Natural killer cell (primary cell): ENCODE data around the gene NCAM1. TPM values are rescaled to one million over a fixed set of nuclear protein-coding genes. Genes with fewer than 3 reads are reported as not detected.
A peak's percentile ranks its signal among the peaks of the same experiment; 100 is the strongest.

Experiments
- ATAC-seq, 3 donors: fragments of 150-1000 bp in 2 of 3; fragments of 200-7000 bp in 1 of 3; cut with Tn5 transposase; 1 replicate in 1 of 3; 2 replicates in 2 of 3; pipeline ENCODE4 v1.10.0; 2021; ENCODE audit warnings: mild to moderate bottlenecking in 2 of 3, moderate library complexity in 2 of 3
- DNase-seq, 2 donors: peaks; one replicate each; pipeline versions ENCODE4 v3.0.0 to v3.0.0-alpha.2; 2013 to 2021; ENCODE audit warnings: mixed read lengths in 1 of 2
- H3K27ac ChIP-seq: one replicate; pipeline ENCODE4 v1.5.1; 2013; ENCODE audit warnings: mild to moderate bottlenecking, low read length
- H3K27me3 ChIP-seq: one replicate; pipeline ENCODE4 v1.6.1; 2013; ENCODE audit warnings: low read length; ENCODE audit not compliant: control insufficient read depth, insufficient read depth
- H3K36me3 ChIP-seq: one replicate; pipeline ENCODE4 v1.6.1; 2013; ENCODE audit warnings: low read length; ENCODE audit not compliant: control insufficient read depth, insufficient read depth
- H3K4me1 ChIP-seq: one replicate; pipeline ENCODE4 v1.6.1; 2013; ENCODE audit warnings: low read length; ENCODE audit not compliant: control insufficient read depth, insufficient read depth
- H3K4me3 ChIP-seq: one replicate; pipeline ENCODE4 v1.5.1; 2013; ENCODE audit warnings: low read length
- H3K9me3 ChIP-seq: one replicate; pipeline ENCODE4 v1.6.1; 2013; ENCODE audit warnings: low read length; ENCODE audit not compliant: control insufficient read depth, insufficient read depth
- H3K27ac Mint-ChIP-seq, 2 donors: one replicate each; pipeline ENCODE4 v1.8.0; 2022; ENCODE audit warnings: mild to moderate bottlenecking in 2 of 2, mixed read lengths in 2 of 2, moderate library complexity in 1 of 2
- H3K27me3 Mint-ChIP-seq, 2 donors: one replicate each; pipeline ENCODE4 v1.8.0; 2022; ENCODE audit warnings: low read depth in 2 of 2, mixed read lengths in 2 of 2
- H3K36me3 Mint-ChIP-seq: one replicate; pipeline ENCODE4 v1.8.0; 2022; ENCODE audit warnings: mixed read lengths
- H3K4me1 Mint-ChIP-seq, 2 donors: one replicate each; pipeline ENCODE4 v1.8.0; 2022; ENCODE audit warnings: mixed read lengths in 2 of 2
- H3K4me3 Mint-ChIP-seq: one replicate; pipeline ENCODE4 v1.8.0; 2022; ENCODE audit warnings: mild to moderate bottlenecking, moderate library complexity, mixed read lengths
- H3K9me3 Mint-ChIP-seq, 2 donors: one replicate each; pipeline ENCODE4 v1.8.0; 2022; ENCODE audit warnings: mixed read lengths in 2 of 2
- CTCF ChIP-seq: fragments of 200-600 bp; IDR thresholded peaks from one replicate; pipeline ENCODE4 v1.8.0; 2022; ENCODE audit warnings: antibody characterized with exemption
- WGBS: methylation state at CpG from one replicate; pipeline ENCODE4 v1.1.7; 2013; ENCODE audit warnings: missing lambda C conversion rate; ENCODE audit not compliant: insufficient coverage; 5-methylcytosine and 5-hydroxymethylcytosine counted together
- intact Hi-C: fragments of 100-400 bp; cut with micrococcal nuclease; formaldehyde crosslinking; loops from one replicate; pipeline ENCODE4 v1.14.2; 2022
- total RNA-seq, 4 donors: library from RNA; stranded (reverse); fragments of 120-200 nt in 1 of 4; gene quantifications; one replicate each; pipeline versions ENCODE4 v1.2.3 to v1.2.4, GENCODE V29; 2013 to 2022

NCAM1 gene
- total RNA-seq, 3 donors from 2014 or later (not counting 1 experiment from before 2014, with no cell fraction given) = 129 to 208 (median 187) TPM

GRCh38 chr11:113308601-113309000 is 347.4 kb downstream of the NCAM1 start:
- Mint-ChIP-seq H3K9me3 (no peaks in the 10 kb centered on the region), H3K27ac (no peak overlapping the region), H3K4me3 (no peak overlapping the region), H3K4me1 (peaks cover 2 to 4% of the 10 kb centered on the region in 2 donors), H3K36me3 (no peaks in the 10 kb centered on the region), H3K27me3 (peaks cover 0 to 3% of the 10 kb centered on the region in 2 donors)
- Histone ChIP-seq H3K4me3 (no peak overlapping the region), H3K9me3 (no peaks in the 10 kb centered on the region), H3K4me1 (peaks cover 1% of the 10 kb centered on the region), H3K27me3 (no peaks in the 10 kb centered on the region), H3K36me3 (no peaks in the 10 kb centered on the region), H3K27ac (no peak overlapping the region)
- no peak for TF ChIP-seq CTCF
- DNase-seq (no peak), ATAC-seq (no peak)
- intact Hi-C loops = no loop called here
- 78% methylated on average over 2 of the region's 2 CpGs for WGBS

GRCh38 chr11:113311536-113311935 is 350.3 kb downstream of the NCAM1 start:
- ATAC-seq (no peak), DNase-seq (no peak)
- H3K27me3 Mint-ChIP-seq = peaks cover 0 to 3% of the 10 kb centered on the region in 2 donors
- peaks cover 9 to 14% of the 10 kb centered on the region in 2 donors for H3K4me1 Mint-ChIP-seq
- no peaks in the 10 kb centered on the region for H3K36me3 Mint-ChIP-seq
- H3K36me3 ChIP-seq = no peaks in the 10 kb centered on the region
- H3K27ac ChIP-seq = no peak overlapping the region
- WGBS = 93% methylated on average over 1 of the region's 1 CpG
- no peaks in the 10 kb centered on the region for H3K9me3 Mint-ChIP-seq
- no peaks in the 10 kb centered on the region for H3K27me3 ChIP-seq
- H3K27ac Mint-ChIP-seq = no peak overlapping the region
- H3K4me3 Mint-ChIP-seq = no peak overlapping the region
- peaks cover 15% of the 10 kb centered on the region for H3K4me1 ChIP-seq
- no peaks in the 10 kb centered on the region for H3K9me3 ChIP-seq
- H3K4me3 ChIP-seq = no peak overlapping the region
- intact Hi-C loops = no loop called here
- TF ChIP-seq CTCF = no peak

GRCh38 chr11:113313601-113314000 is 352.4 kb downstream of the NCAM1 start:
- Mint-ChIP-seq H3K4me3 (peak overlapping the region; percentile 82), H3K27ac (peak overlapping the region; percentile 79 to 85), H3K9me3 (no peaks in the 10 kb centered on the region), H3K36me3 (peaks cover 5% of the 10 kb centered on the region), H3K27me3 (peaks cover 0 to 2% of the 10 kb centered on the region in 2 donors), H3K4me1 (peaks cover 9 to 19% of the 10 kb centered on the region in 2 donors)
- Histone ChIP-seq H3K4me3 (peak overlapping the region; percentile 68), H3K27me3 (no peaks in the 10 kb centered on the region), H3K4me1 (peaks cover 15% of the 10 kb centered on the region), H3K36me3 (no peaks in the 10 kb centered on the region), H3K27ac (no peak overlapping the region), H3K9me3 (no peaks in the 10 kb centered on the region)
- 92% methylated on average over 2 of the region's 3 CpGs for WGBS
- TF ChIP-seq CTCF = no peak
- ATAC-seq (no peak), DNase-seq (no peak)
- intact Hi-C loops = no loop called here

GRCh38 chr11:113314065-113314388 is 352.8 kb downstream of the NCAM1 start:
- no peaks in the 10 kb centered on the region for H3K9me3 ChIP-seq
- peak overlapping the region; percentile 43 for H3K27ac ChIP-seq
- H3K9me3 Mint-ChIP-seq = no peaks in the 10 kb centered on the region
- no peak for DNase-seq
- 12% methylated on average over 9 of the region's 9 CpGs for WGBS
- H3K4me1 ChIP-seq = peaks cover 15% of the 10 kb centered on the region
- intact Hi-C loops = no loop called here
- TF ChIP-seq CTCF = no peak
- H3K27me3 Mint-ChIP-seq = no peaks in the 10 kb centered on the region
- peaks cover 8% of the 10 kb centered on the region for H3K36me3 Mint-ChIP-seq
- ATAC-seq = no peak
- H3K4me3 ChIP-seq = peak overlapping the region; percentile 68
- peak overlapping the region; percentile 79 to 85 for H3K27ac Mint-ChIP-seq
- H3K36me3 ChIP-seq = no peaks in the 10 kb centered on the region
- H3K27me3 ChIP-seq = no peaks in the 10 kb centered on the region
- H3K4me3 Mint-ChIP-seq = peak overlapping the region; percentile 82
- H3K4me1 Mint-ChIP-seq = peaks cover 9 to 19% of the 10 kb centered on the region in 2 donors
